ENCODE results near the gene SRD5A2. TPM values are rescaled to one million over a fixed set of nuclear protein-coding genes. Genes with fewer than 3 reads are reported as not detected.

Gene SRD5A2, protein sequence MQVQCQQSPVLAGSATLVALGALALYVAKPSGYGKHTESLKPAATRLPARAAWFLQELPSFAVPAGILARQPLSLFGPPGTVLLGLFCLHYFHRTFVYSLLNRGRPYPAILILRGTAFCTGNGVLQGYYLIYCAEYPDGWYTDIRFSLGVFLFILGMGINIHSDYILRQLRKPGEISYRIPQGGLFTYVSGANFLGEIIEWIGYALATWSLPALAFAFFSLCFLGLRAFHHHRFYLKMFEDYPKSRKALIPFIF
- total RNA-seq (2021) (not detected in 2 replicates), Bru-seq, nascent RNA (percentile 8 among the genes with signal in this experiment), BruChase-seq, experiment 1, labeled RNA remaining after a 2-hour chase (percentile 9 among the genes with signal in this experiment), BruChase-seq, experiment 2, labeled RNA remaining after a 6-hour chase (percentile 7 among the genes with signal in this experiment)
- long read RNA-seq = 0 reads

DNA sequence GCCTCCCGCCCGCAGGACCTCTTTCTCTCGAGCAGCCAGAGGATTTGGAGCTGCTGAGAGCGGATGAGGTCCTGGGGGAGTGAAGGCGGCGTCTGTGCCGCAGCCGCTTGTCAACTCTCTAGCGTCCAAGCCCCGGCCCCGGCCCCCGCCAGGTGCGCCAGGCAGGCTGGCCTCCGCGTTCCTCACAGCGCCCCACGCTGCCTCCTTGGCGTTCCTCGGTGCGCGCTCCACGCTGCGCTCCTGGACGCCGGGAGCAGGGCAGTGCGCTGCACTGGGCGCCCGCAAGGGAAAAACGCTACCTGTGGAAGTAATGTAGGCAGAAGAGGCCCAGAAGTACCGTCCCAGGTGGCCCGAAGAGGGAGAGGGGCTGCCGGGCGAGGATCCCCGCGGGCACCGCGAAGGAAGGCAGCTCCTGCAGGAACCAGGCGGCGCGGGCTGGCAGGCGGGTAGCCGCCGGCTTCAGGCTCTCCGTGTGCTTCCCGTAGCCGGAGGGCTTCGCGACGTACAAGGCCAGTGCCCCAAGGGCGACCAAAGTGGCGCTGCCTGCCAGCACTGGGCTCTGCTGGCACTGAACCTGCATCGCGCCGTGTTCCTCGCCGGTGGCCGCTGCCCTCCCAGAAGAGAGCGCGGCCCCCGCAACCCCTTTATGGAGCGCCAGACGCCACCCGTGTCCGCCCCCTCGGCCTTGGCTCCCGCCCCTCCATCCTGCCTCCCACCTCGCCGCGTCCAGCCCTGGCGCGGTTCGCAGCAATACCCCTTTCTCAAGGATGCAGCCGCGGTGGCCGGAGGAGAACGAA lies at the start of gene SRD5A2:
TSS of gene SRD5A2 (minus strand) at position 618 of the 797 bp plus-strand sequence. CDS start at position 580, 38 bp downstream.
- DNase-seq = no peak
- H3K27ac ChIP-seq = no peak within 1 kb of the TSS
- no peak within 1 kb of the TSS for H3K4me3 ChIP-seq
- H3K9me2 ChIP-seq (ENCODE audit: insufficient read depth) = no peaks in the 10 kb centered on the region
- CTCF ChIA-PET = no interaction called here
- no TSS peak for BruUV-seq (replicated peaks)
- peaks cover 15% of the 10 kb centered on the region for H3K4me1 ChIP-seq (replicated peaks; ENCODE audit: insufficient read depth)
- no peak within 1 kb of the TSS for H3K4me2 ChIP-seq
- H3F3A ChIP-seq (ENCODE audit: insufficient read depth, low read depth) = peaks cover 8% of the 10 kb centered on the region; the same call in 1 of the 2 replicates
- TF ChIP-seq, protein P1, sequence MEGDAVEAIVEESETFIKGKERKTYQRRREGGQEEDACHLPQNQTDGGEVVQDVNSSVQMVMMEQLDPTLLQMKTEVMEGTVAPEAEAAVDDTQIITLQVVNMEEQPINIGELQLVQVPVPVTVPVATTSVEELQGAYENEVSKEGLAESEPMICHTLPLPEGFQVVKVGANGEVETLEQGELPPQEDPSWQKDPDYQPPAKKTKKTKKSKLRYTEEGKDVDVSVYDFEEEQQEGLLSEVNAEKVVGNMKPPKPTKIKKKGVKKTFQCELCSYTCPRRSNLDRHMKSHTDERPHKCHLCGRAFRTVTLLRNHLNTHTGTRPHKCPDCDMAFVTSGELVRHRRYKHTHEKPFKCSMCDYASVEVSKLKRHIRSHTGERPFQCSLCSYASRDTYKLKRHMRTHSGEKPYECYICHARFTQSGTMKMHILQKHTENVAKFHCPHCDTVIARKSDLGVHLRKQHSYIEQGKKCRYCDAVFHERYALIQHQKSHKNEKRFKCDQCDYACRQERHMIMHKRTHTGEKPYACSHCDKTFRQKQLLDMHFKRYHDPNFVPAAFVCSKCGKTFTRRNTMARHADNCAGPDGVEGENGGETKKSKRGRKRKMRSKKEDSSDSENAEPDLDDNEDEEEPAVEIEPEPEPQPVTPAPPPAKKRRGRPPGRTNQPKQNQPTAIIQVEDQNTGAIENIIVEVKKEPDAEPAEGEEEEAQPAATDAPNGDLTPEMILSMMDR (conservative IDR thresholded peaks at IDR 0.05) = no peak
- no peak for TF ChIP-seq EZH2 (IDR thresholded peaks at IDR 0.05; ENCODE audit: low read depth)
- H3K36me3 ChIP-seq (ENCODE audit: low read depth) = no peaks in the 10 kb centered on the region
- H3K79me2 ChIP-seq (ENCODE audit: low read depth) = no peaks in the 10 kb centered on the region
- POLR2A ChIA-PET (ENCODE audit: unreplicated experiment) = no interaction called here
- no peak within 1 kb of the TSS for H2AFZ ChIP-seq
- H4K20me1 ChIP-seq (ENCODE audit: insufficient read depth) = no peaks in the 10 kb centered on the region
- intact Hi-C loops (cut with micrococcal nuclease; ENCODE audit: unreplicated experiment) = no loop called here
- H3K27me3 ChIP-seq (ENCODE audit: insufficient read depth, low read depth) = no peaks in the 10 kb centered on the region
- H3K9me3 ChIP-seq (ENCODE audit: insufficient read depth, low read depth) = peaks cover 7% of the 10 kb centered on the region; the same call in 1 of the 2 replicates

DNA sequence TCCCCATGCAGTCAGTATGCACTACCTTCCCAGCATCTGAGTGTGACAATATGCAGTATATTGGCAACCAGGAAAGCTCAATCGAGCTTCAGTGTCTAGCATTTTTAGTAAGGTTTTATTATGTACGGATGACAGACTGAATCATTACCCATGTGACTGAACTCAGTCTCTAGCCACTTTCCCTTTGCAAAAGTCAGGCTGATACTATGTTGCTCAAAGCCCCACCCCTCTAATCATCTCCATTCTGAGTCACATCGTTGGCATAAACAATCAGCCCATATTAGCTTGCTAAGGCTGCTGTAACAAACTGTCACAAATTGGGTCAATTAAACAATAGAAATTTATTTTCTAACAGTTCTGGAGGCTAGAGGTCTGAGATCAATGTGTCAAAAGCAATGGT lies 25.8 kb upstream of the SRD5A2 start:
- no peaks in the 10 kb centered on the region for H4K20me1 ChIP-seq (ENCODE audit: insufficient read depth)
- POLR2A ChIA-PET (ENCODE audit: unreplicated experiment) = no interaction called here

DNA sequence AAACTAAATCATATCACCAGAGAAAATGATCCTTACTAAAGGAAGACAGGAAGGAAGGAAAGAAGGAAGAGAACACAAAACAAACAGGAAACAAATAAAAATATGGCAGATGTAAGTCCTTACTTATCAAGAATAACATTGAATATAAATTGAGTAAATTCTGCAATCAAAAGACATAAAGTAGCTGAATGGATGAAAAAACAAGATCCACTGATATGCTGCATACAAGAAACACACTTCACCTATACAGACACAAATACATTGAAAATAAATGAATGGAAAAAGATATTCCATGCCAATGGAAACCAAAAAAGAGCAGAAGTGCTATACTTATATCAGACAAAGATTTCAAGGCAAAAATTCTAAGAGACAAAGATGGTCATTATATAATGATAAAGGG lies 18.0 kb upstream of the SRD5A2 start:
- intact Hi-C loops (cut with micrococcal nuclease; ENCODE audit: unreplicated experiment) = no loop called here
- Histone ChIP-seq H2AFZ (no peak overlapping the region), H3K36me3 (ENCODE audit: low read depth) (no peaks in the 10 kb centered on the region), H3F3A (ENCODE audit: insufficient read depth, low read depth) (no peaks in the 10 kb centered on the region), H3K79me2 (ENCODE audit: low read depth) (no peaks in the 10 kb centered on the region), H3K27me3 (ENCODE audit: insufficient read depth, low read depth) (no peaks in the 10 kb centered on the region), H3K27ac (no peak overlapping the region), H3K4me3 (no peak overlapping the region), H3K4me1 (replicated peaks; ENCODE audit: insufficient read depth) (no peaks in the 10 kb centered on the region), H3K4me2 (no peak overlapping the region), H3K9me3 (ENCODE audit: insufficient read depth, low read depth) (no peaks in the 10 kb centered on the region), H3K9me2 (ENCODE audit: insufficient read depth) (no peaks in the 10 kb centered on the region), H4K20me1 (ENCODE audit: insufficient read depth) (no peaks in the 10 kb centered on the region)
- CTCF ChIA-PET = no interaction called here
- TF ChIP-seq, protein P1 (conservative IDR thresholded peaks at IDR 0.05) = no peak
- no peak for TF ChIP-seq EZH2 (IDR thresholded peaks at IDR 0.05; ENCODE audit: low read depth)
- DNase-seq = no peak
- BruUV-seq (replicated peaks) = no TSS peak
- POLR2A ChIA-PET (ENCODE audit: unreplicated experiment) = no interaction called here

More for the DNA sequence above, 25.8 kb upstream of the SRD5A2 start:
- BruUV-seq (replicated peaks) = no TSS peak
- CTCF ChIA-PET = no interaction called here
- DNase-seq = peak in 1 of 2 experiments; percentile 36
- H3K36me3 ChIP-seq (ENCODE audit: low read depth) = no peaks in the 10 kb centered on the region
- no peaks in the 10 kb centered on the region for H3F3A ChIP-seq (ENCODE audit: insufficient read depth, low read depth)
- no peak overlapping the region for H3K4me2 ChIP-seq
- no peaks in the 10 kb centered on the region for H3K27me3 ChIP-seq (ENCODE audit: insufficient read depth, low read depth)
- no peak overlapping the region for H3K4me3 ChIP-seq
- H3K9me3 ChIP-seq (ENCODE audit: insufficient read depth, low read depth) = no peaks in the 10 kb centered on the region
- H3K79me2 ChIP-seq (ENCODE audit: low read depth) = no peaks in the 10 kb centered on the region
- H3K9me2 ChIP-seq (ENCODE audit: insufficient read depth) = no peaks in the 10 kb centered on the region
- intact Hi-C loops (cut with micrococcal nuclease; ENCODE audit: unreplicated experiment) = no loop called here
- H2AFZ ChIP-seq = no peak overlapping the region
- no peaks in the 10 kb centered on the region for H3K4me1 ChIP-seq (replicated peaks; ENCODE audit: insufficient read depth)
- no peak overlapping the region for H3K27ac ChIP-seq
- TF ChIP-seq, protein P1 (conservative IDR thresholded peaks at IDR 0.05) = no peak
- TF ChIP-seq EZH2 (IDR thresholded peaks at IDR 0.05; ENCODE audit: low read depth) = no peak
